CD4-positive, alpha-beta T cell treated with Interferon alpha-2 for 1 hour (primary cell): ENCODE measurements around the gene KAT6B.
"Not testable (repeated sequence)": the region's sequence is repeated elsewhere in the genome, so short reads cannot be mapped to it uniquely, and the experiment has no call there.

ENCODE experiments used
- DNase-seq, 2 donors: peaks; one replicate each; pipeline ENCODE4 v3.0.0-alpha.2; 2020 to 2022

KAT6B gene

DNA sequence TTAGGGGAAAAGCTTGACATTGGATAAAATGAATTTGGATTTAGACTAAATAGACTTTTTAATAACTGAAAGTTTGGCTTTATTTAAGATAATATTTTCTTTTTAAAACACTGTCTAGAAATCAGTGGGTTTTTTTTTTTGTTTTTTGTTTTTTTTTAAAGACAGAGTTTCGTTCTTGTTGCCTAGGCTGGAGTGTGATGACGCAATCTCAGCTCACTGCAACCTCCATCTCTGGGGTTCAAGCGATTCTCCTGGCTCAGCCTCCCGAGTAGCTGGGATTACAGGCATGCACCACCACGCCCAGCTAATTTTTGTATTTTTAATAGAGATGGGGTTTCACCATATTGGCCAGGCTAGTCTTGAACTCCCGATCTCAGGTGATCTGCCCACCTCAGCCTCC is 66.9 kb downstream of the KAT6B start:
- not testable (repeated sequence) for DNase-seq

DNA sequence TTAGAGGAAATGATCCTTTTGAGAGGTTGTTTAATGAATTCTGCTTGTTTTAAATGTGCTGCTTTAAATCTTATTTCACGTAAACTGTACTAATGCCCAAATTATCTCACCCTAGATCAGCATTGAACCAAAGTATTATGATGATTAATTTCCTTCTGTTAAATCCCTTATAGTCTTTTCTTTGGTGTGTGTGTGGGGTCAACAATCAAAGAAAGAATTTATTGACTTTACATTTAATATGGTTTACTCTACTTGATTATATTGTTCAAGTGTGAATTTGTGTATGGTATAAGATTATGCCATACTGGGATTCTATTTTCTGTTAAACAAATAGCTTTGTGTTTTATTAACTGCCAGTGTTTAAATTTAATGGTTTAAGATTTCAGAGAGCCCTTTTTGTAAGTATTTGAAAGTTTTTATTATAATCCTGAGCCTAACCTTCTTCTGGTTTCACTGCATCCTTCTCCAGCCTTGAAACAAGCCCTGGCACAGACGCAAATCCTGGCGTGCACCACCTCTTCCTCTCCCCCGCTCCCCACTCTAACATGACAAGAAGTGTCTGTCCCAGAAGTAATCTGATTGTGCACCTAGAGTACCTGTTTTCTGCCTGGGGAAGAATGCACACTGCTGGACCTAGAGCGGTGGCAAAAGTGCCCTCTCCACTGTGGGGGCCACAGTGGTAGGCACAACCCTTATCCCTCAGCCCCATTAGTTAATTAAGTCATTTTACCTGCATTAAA is 70.6 kb downstream of the KAT6B start:
- DNase-seq, result no peak

DNA sequence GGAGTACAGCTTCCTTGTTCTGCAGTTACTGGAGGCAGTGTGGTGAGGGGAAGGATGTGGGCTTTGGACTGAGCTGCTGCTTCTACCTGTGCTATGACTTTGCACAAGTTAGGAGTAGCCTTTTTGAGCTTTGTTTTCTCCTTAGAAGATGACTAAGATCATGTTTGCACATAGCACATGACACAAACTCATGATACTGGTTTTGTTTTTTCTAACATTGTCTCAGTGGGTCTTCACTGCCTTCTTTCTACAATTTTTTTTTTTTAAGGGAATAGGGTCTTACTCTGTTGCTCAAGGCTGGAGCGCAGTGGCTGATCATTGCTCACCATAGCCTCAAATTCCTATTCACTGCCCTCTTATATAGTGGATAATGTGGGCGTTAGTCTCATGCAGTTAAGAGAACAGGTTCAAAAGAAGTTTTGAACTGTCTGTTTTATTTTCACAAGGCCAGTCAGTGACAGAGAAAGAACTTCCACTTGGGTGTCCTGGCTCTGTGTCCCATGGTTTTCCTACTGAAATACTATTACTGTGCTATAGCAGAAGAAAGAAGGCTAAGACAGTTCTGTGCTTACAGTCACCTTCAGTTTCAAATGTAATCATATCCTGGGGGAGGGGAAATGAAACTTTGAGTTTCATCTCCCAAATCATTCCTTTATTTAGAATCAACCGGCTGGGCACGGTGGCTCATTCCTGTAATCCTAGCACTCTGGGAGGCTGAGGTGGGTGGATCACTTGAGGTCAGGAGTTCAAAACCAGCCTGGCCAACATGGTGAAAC is 72.0 kb downstream of the KAT6B start:
- peak in 1 of 2 donors; percentile 25 for DNase-seq

DNA sequence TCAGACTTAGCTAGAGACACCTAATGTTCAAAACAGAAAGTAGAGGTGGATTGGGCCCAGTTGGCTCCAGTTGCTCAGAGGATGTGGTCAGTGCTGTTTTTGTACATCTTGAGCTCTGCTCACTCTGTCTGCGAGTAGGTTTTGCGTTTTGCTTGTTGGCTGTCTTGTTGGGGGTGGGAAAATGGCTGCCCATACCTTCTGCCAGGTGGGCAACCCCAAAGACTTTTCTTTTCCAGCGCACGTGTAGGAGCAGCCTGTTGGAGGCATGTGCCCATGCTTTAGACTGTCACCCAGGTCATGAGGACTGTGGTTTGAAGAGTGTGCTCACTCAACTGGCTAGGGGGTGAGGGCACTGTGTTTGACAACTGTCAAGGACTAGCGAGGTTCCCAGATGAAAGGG is 73.9 kb downstream of the KAT6B start:
- DNase-seq, result peak in 1 of 2 donors; percentile 50

DNA sequence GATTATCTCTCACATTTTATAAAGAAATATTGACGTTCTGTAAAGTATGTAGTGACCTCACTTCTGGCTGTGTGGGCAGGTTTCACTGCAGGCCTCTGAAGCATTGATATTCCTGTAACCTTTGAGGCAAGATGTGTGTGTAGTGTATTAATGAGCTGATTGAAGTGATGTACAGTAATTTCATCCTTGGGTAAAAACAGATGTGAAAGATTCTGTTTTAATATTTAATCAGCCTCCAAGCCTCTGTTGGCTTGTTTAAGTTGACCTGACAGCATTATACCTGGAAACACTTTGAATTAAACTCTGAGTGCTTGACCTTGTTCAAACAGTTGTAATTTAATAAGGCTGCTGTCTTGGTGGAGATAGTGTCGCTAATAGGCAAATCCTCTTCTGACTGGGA is 74.9 kb downstream of the KAT6B start:
- no peak for DNase-seq

DNA sequence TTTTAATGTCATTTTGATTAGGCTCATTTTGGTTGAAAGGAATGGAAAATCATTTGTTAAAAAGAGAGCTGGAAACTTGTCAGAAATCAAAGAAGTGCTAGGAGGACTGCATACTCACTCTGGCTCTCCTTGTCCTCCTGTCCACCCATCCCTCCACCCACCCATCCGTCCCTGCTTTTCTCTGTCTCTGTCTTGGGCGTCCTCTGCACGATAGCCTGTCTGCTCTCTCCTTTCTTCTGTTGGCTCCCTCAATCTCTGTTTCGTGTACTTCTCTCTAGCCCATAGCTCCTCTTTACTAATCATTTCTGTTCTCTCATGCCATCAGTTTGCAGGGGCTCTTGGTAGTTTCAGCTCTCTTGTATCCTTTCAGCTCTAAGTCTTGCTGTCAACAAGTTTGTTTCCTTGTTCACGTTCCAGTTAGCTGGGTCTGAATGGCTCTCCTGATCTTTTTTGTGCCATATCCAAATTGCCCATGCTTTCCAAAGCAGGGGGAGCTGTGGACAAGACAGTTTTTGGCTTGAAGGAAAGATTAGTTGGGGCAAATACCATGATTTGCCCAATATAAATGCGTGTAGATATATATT is 75.6 kb downstream of the KAT6B start:
- no peak for DNase-seq

DNA sequence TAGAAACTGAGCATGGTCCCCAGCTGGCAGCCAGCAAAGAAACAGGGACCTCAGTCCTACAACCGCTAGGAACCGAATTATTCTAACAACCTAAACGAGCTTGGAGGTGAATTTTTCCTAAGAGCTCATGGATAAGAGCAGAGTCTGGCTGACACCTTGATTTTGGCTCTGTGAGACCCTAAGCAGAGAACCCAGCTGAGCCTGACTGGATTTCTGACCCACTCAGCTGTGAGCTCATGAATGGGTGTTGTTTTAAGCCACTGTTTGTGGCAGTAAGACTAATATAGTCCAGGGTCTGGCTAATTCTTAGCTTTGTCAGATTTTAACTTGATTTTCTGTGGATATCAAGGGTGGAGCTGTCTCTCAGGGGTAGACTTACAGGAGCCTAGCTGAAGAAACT is 77.1 kb downstream of the KAT6B start:
- DNase-seq, result no peak

DNA sequence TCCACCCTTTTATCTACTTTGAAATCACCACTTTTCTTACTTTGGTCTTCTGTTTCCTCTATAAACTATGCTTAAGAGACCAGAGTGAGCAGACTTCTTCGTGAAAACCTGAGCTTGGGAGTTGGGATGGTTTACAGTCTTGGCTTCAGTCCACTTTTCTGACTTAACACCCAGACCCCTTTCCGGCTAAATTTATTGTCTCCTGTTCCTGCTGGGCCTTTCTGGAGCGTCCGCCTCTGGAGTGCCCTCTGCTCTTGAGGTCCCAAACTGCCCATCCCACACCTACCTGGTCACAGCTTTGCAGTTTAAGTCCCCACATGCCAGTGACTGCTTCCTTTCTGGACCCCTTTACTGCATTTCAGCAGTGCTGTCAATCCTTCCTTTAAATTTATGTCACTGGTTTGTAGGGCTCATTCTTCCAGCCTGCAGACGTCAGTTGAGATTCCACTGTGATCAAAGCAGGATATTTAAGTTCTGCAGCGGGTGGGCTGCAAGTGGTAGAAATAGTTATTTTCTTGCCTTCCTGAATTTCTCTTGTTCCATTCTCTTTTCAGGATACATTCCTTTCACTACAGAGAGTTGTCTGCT is 80.3 kb downstream of the KAT6B start:
- DNase-seq, result no peak

DNA sequence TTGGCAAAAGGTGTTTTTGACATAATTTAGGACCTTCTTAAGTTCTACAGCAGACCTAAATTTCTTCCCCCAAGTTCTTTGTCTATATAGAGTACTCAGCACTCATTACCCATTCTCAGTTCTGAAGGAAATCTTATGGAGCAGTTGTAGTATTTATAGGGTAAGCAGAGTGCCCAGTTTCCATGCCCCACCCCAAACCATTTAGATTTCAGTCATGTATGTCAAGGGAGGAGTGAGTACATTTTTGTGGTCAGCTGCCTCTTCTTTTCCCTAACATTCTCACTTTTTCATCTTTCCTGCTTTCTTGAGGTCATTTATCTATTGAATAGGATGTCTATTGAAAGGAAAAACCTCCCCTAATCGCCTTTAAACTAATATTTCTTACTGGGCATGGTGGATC is 83.3 kb downstream of the KAT6B start:
- DNase-seq, result no peak

DNA sequence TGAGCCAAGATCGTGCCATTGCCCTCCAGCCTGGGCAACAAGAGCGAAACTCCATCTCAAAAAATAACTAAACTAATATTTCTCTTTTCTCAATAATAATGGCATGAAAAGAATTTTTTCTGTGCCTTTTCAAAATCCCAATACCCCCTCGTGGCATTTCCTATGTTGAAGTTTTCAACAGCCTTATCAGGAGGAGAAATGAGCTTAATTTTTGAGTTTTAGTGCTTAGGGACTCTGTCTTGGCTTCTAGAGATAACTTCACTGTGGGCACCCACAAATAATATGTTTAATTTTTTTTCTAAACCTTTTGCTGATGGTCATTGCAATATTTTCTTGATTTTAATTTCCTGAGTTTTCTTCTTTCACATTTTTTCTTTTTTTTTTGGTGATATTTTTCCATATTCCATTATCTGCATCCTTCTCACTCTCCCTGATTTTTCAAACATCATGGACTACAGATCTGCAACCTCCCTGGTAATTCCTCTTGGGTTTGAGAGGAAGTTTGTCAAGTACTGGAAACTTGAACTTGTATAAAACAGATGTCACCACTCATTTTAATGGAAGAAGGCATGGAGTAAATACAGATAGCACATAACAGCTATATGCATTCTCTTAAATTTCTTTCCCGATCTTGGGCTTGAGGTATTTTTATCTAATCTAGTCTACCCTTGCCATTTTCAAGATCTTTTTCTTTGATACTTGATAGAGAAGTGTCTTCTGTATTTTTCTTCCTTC is 84.0 kb downstream of the KAT6B start:
- DNase-seq, result no peak

DNA sequence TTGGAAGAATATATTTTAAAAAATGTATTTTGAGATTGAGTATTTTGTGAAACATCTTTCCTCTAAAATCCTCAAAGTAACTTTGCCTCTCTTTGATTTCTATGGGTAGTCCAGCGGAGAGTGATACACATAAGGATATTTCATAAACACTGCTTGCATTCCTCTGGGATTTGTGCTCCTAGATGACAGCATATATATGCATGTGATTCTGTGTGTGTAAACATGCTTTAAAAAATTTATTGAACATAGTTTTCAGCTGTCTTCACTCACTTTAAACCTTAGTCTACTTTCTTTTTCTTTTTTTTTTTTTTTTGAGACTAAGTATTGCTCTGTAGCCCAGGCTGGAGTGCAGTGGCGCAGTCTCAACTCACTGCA is 84.6 kb downstream of the KAT6B start:
- DNase-seq, result no peak

DNA sequence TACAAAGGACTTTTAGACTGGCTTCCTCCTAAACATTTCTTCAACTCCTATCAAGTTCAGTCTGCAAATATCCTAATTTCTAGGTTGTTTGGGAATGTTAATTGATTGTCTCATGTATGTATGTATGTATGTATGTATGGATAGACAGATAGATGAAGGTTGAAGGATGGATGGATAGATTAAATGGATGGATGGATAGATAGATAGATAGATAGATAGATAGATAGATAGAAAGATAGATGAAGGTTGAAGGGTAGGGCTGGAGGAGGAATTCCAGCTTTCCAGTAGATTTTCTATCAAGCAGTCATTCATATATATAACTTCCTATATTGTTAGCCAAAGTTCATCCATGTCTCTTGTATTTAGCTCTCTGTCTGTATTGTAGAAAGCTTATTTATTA is 85.8 kb downstream of the KAT6B start:
- DNase-seq, result no peak

DNA sequence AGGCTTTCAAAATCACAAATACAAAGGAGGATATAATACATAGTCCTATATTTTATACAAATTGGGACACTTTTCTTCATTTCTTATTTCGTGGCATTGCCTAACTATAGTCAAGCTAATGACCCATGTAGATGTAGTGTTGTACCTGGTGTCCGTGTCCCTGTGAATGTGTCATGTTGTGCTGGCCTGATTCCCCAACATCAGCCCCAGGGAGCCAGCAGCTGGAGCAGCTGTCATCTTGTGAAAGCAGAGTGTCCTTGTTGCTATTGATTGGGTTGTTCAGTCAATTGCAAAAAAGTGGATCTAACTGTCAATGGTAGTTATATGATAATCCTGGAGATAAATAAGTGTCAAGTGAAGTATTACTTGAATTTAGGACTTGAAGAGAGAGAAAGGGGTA is 86.3 kb downstream of the KAT6B start:
- no peak for DNase-seq

DNA sequence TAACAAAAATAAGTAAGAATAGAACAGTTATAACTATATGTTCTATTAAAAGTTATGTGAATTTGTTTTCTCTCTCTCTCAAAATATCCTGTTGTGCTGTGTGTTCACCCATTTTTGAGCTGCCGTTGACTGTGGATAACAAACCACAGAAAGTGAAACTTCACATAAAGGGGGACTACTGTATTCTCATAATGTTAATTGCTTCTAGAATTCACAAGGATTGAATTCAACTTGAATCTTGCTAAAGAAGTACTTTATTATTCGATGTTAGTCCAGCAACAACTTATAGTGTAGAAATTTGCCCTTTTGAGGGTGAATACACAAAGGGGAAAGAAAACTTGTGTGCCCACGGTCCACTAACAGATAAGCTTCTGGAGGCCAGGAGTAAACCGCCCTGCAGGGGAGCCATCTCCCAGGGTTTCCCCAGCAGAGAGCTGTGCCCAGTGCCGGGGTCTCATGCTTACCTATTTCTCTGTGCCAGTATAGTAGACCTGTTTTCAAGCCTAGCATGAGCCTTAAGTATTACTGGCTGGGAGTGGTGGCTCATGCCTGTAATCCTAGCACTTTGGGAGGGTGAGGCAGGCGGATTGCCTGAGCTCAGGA is 87.1 kb downstream of the KAT6B start:
- DNase-seq, result peak in 1 of 2 donors; percentile 9

DNA sequence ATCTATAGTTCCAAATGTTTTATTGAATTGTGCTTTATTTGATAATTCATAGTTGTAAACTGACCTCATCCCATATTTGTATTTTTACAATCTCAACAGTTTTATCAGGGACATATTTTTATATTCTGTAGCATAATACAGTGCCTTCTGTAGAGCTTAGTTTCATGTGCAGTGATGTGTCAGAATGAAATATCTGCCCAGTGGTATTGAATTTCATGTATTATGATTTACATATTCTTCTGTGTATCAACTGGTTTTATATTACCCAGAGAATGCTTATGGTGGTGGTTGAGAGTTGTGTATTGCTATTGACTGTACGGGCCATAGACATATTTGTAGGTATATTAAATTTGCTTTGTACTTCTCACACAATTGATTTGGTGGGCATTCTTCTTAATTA is 89.9 kb downstream of the KAT6B start:
- DNase-seq, result no peak

DNA sequence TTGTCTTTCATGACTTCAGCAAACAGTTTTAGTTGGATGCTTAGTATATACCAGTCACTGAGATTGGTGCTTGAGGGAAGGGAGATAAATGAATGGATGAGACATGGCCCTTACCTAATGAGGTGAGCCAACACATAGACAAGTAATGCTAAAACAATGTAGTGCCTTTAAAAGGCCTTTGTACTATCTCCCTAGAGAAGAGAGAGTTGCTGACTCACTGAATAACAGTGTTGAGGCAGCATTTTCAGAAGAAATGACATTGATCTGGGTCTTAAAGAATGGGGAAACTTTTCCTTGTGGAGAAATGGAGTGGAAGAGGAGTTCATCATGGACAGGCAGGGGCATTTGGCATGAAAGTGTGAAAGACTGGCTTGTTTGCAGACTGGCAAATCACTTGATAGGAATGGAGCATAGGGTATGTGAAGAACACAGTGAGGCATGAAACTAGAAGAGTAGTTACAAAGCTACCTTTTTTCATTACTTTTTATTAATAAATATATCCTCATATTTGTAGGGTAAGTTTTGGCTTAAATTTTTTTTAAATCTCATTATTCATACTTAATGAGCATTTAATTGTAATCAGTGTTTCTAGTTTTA is 91.2 kb downstream of the KAT6B start:
- no peak for DNase-seq

DNA sequence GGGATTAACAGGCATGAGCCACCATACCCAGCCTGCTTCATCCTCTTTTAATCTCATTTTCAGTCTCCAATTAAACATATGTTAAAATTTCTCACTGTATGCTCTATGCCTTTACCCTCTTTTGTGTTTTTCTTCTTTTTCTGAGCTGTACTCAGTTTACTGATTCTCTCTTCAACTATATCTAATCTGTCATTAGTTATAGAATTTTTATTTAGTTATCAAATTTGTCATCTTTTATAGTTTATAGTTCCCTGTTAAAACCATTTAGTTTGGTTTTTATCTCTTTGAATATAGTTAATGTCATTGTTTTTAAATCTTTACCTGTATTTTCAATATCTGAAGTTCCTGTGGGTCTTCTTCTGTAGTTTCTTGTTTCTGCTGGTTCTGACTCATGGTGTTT is 93.3 kb downstream of the KAT6B start:
- DNase-seq, result no peak

DNA sequence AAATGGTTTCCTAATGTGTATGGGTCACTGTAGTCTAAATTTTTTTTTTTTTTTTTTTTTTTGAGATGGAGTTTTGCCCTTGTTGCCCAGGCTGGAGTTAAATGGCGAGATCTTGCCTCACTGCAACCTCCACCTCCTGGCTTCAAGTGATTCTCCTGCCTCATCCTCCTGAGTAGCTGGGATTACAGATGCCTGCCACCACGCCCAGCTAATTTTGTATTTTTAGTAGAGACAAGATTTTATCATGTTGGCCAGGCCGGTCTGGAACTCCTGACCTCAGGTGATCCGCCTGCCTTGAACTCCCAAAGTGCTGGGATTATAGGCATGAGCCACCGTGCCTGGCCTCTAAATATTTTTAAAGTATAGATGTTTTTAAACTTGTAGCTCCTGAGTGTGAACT is 94.7 kb downstream of the KAT6B start:
- DNase-seq, result not testable (repeated sequence)

DNA sequence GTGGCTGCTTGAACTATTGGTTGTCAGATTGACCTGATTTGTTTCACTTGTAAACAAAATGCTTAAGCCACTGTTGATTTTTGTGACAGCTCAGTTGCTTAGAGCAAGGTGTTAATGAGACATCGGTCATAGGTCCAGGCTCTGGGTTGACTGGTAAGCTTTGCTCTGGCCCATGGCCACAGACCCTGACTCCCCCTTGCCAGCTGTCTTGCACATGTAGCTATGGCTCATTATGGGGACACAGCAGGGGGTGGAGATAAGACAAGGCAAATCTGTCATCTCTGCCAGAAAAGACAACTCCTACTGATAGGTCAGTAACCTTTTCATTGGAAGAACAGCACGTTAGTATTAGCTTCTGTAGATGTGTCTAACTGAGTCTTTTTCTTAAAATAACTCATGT is 95.3 kb downstream of the KAT6B start:
- no peak for DNase-seq

DNA sequence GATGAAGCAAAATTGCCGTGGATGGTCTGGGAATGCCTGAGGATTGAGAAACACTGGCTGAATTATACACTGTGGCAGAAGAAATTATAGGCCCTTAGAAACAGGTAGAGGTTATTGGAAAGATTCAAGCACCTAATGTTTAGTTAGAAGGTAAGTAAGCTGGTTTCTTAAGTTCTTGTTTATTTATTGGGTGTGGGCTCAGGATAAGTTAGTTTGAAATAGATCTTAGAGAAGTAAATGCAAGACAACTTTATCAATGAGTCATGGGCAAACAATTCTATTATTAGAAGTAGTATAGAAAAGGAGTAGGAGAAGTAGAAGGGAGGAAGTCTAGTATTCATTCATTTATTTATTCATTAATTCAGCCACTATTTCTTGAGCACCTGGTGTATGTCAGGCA is 96.5 kb downstream of the KAT6B start:
- DNase-seq, result no peak

DNA sequence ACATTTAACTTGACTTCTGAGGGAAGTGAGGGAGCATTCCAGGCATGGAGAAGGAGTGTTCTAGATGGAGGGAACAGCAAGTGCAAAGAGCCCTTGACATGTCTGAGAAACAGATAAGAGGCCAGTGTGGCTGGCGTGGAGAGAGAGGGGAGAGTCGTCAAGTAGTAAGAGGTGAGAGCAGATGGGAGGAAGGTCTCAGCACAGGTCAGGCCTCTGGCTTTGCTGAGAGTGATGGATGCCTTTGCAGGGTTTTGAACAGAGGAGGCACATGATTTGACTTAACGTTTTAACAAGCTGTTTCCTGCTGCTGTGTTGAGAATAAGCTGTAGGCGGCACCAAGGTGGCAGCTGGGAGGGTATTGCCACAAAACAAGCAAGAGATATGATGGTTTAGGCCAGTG is 97.2 kb downstream of the KAT6B start:
- no peak for DNase-seq

DNA sequence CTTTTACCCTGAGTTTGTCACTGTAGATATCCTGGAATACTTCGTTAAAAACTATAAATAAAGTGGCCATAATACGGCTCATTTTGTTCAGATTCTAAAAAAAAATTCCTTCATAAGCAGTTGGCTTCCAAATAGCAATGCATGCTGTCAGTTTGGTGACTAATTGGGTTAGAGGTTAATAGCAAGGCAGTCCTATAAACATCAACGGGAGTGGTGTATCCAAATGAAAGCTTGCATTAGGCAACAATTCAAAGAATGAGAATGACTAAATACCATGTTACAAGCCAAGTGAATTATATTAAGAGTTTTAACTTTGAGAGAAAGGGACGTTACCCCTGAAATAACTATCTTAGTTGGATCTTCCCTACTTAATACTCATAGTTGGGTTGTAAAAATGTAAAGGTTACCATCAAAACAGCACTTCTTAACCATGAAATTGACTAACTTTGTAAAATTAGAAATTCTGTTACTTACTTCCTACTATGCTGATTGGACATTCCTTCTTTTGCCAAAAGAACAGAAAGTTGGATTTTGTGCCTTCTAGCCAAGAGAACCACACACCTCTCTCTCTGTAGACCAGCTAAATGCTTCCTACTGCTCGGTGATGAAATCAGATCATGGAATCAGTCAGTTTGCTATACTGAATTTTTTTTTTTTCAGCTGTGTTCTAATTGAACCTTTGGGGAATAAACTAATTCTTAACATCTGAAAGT is 98.0 kb downstream of the KAT6B start:
- DNase-seq, result no peak
